ENCODE data around the gene MMP11. TPM values are rescaled to one million over a fixed set of nuclear protein-coding genes. Genes with fewer than 3 reads are reported as not detected.

Gene MMP11
- total and polyA plus RNA-seq, 8 donors: 0.43 to 17.6 (median 0.74) TPM

GRCh38 chr22:23772315-23772648 is 367 bp upstream of the MMP11 start:
- no peak for FAIRE-seq
- Histone ChIP-seq H3K4me1 (no peaks in the 10 kb centered on the region), H3K36me3 (no peaks in the 10 kb centered on the region), H3K27me3 (no peaks in the 10 kb centered on the region), H3K9me3 (no peaks in the 10 kb centered on the region), H3K27ac (peak overlapping the region in 1 of 4 donors; percentile 27), H3K4me3 (peak overlapping the region; percentile 15 to 50 (median 30))
- 13 to 15% methylated on average over 6 of the region's 6 CpGs for WGBS, 2 donors
- no peak for DNase-seq
- no peak for ATAC-seq
- no peak for TF ChIP-seq CTCF (IDR thresholded peaks at IDR 0.05)
- intact Hi-C loops (cut with DNase I): no loop called here

- no peak for FAIRE-seq
- Histone ChIP-seq H3K4me3 (peak overlapping the region in 2 of 4 donors; percentile 43 to 50), H3K36me3 (no peaks in the 10 kb centered on the region), H3K9me3 (no peaks in the 10 kb centered on the region), H3K27me3 (no peaks in the 10 kb centered on the region), H3K4me1 (no peaks in the 10 kb centered on the region), H3K27ac (no peak overlapping the region)
- TF ChIP-seq CTCF (IDR thresholded peaks at IDR 0.05): no peak
- ATAC-seq: no peak
- intact Hi-C loops (cut with DNase I): no loop called here
- DNase-seq: peak in 1 of 6 donors; percentile 43
- WGBS, 2 donors: 70 to 74% methylated on average over 6 to 7 of the region's 7 CpGs
Measured at GRCh38 chr22:23773483-23774113, 949 bp downstream of the MMP11 start.

GRCh38 chr22:23774114-23774921 is 1.7 kb downstream of the MMP11 start:
- FAIRE-seq (no peak), ATAC-seq (no peak), DNase-seq (no peak)
- Histone ChIP-seq H3K9me3 (no peaks in the 10 kb centered on the region), H3K27ac (no peak overlapping the region), H3K4me3 (no peak overlapping the region), H3K27me3 (no peaks in the 10 kb centered on the region), H3K36me3 (no peaks in the 10 kb centered on the region), H3K4me1 (no peaks in the 10 kb centered on the region)
- intact Hi-C loops (cut with DNase I): no loop called here
- 68 to 72% methylated on average over 12 of the region's 12 CpGs for WGBS, 2 donors
- no peak for TF ChIP-seq CTCF (IDR thresholded peaks at IDR 0.05)

- 87 to 90% methylated on average over 2 of the region's 2 CpGs for WGBS, 2 donors
- no peak for FAIRE-seq
Measured at GRCh38 chr22:23774922-23775436, 2.3 kb downstream of the MMP11 start.

More at GRCh38 chr22:23774922-23775436, 2.3 kb downstream of the MMP11 start:
- no peaks in the 10 kb centered on the region for H3K27me3 ChIP-seq
- intact Hi-C loops (cut with DNase I): no loop called here
- no peak overlapping the region for H3K4me3 ChIP-seq
- no peak for TF ChIP-seq CTCF (IDR thresholded peaks at IDR 0.05)
- H3K4me1 ChIP-seq: no peaks in the 10 kb centered on the region
- no peak for ATAC-seq
- H3K27ac ChIP-seq: no peak overlapping the region
- no peaks in the 10 kb centered on the region for H3K9me3 ChIP-seq
- H3K36me3 ChIP-seq: no peaks in the 10 kb centered on the region
- no peak for DNase-seq
